GM21381 (cell line): ENCODE measurements around the gene POC1B.
"Not testable (repeated sequence)": the region's sequence is repeated elsewhere in the genome, so short reads cannot be mapped to it uniquely, and the experiment has no call there.

Experiments used
- ATAC-seq: cut with Tn5 transposase; IDR thresholded peaks from one replicate; pipeline ENCODE4 v1.9.1; 2021; ENCODE audit warnings: mild to moderate bottlenecking, moderate library complexity; ENCODE audit not compliant: unreplicated experiment

The POC1B gene

DNA sequence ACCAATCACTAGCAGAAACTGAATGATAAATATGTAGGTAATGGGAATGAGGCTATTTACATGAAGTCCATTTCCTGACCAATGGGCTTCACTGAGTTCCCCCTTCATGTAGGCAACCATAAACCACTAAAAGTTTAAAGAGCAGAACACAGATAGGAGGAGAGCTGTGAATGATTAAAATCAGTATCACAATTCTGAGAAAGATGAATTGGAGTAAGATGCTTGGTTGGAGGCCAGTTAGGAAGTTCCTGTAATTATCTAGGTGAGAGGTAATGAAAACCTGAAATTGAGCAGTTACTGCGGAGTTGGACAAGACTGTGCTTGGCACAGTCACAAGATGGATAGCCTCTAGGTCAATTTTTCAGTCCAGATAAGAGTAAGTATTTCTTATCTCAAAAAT lies 57.8 kb downstream of the POC1B start:
- ATAC-seq = peak; percentile 29

GRCh38 chr12:89464974-89465592 lies 60.8 kb downstream of the POC1B start:
- ATAC-seq = no peak

DNA sequence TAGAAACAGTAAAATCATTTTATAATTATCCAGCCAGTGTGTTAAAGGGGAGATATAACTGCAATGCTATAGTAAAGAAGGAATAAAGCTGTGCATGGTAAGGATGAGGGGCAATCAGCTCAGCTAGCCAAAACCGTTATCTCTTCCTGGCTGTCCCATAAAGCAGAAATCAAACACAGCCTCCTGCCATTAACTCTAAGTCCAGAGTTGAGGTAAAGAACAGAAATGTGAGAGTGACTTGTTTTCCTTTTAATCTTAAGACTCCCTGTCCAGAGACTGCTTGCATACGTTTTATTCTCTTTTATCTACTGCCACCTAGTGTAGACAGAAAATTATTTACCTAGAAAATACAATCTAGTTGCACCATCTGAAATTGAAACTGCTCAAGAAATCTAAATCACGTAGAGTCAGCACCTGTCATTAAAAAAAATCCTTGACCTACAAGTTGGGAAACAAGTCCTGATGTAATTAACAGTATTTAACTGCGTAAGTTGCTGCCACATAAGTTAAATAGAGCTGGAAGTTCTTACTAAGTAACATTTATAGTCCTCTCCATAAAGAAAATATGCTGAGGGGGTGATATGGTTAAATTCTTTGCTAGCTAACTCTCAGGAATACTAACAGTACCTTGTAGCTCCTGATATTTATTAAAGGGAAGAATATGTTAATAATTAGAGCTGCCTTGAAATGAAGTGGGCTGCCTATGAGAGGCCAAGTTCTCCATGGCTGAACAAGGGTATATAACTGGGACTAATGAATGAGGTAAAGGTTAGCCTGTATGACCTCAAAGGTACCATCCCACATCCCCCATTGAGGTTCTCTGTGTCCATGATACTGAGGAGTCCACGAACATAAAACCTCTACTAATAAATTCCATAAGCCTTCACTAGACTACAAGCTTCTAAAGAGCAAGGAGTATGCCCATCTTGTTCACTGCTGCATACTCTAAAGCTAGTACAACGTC lies 63.9 kb downstream of the POC1B start:
- ATAC-seq = peak; percentile 96

- ATAC-seq = no peak
These were observed 64.7 kb downstream of the POC1B start for GRCh38 chr12:89461190-89461589.

- not testable (repeated sequence) for ATAC-seq
These were observed 66.6 kb downstream of the POC1B start for GRCh38 chr12:89459279-89459678.

DNA sequence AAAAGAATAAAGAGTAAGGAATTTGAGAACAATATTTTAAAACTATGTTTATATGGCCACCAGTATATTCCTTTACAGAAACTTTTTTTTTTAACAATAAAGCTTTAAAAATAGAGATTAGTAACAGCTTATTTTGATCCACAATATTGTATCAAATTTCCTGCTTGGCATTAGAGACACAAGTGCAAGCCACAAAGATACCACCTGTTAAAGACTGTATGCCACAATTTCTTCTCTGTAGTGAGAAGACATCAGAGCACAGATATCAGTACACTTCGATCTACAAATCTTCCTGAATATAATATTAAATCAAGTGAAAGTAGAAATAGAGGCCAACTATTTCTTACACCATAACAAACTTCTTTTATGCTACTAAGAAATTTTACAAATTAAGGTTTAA lies 69.3 kb downstream of the POC1B start:
- no peak for ATAC-seq

DNA sequence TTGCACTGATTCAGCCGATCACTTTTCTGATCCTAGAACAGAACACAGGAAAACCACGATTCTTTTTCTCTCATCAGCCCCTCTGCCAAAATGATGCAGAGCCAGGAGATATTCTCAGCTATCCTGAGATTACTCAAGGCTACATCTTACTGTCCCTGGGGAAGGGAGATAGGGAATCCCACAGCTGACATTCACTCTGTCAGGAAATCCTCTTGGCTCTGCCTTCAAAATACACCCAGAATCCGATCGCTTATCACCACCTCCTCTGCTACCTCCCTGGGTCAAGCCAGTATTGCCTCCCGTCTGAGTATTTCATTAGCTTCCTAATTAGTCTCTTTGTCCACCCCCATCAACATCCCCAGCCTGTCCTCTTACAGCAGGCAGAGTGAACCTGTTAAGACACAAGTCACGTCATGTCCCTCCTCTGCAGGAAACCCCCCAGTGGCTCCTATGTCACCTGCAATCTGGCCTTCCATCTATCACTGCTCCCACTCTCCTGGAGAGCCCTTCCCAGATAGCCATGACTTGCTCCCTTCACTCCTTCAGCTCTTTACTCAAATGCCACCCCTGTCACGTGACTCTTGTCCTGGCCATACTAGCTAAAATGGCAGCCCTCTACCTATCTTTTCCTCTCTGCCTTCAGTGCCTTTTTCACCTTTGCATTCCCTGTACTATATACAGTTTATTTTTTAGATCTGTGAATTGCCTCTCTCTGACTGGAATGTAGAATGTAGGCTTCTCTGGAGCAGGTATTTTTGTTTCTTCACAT lies 71.6 kb downstream of the POC1B start:
- no peak for ATAC-seq

GRCh38 chr12:89453121-89453978 lies 72.5 kb downstream of the POC1B start:
- no peak for ATAC-seq

DNA sequence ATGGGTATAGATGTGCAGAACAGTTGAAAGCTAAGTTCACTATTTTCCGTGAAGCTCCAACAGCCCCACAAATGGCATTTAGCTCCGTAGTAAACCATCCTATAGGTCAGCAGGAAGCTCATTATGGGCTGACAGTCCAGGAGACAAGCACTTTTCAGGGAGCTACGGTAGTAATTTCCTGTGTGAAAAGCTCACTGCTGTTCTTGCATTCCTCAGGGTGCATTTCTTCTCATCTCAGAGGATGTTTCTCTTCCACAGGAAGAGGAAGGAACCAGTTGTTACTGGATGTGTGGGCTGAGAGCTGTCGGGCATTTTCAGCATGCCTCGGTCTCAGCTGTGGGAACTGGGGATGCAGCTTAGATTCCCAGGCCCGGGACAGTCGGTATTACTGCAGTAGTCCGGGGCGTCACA lies 74.0 kb downstream of the POC1B start:
- ATAC-seq = no peak

GRCh38 chr12:89450907-89451306 lies 74.9 kb downstream of the POC1B start:
- no peak for ATAC-seq

GRCh38 chr12:89448951-89449371 lies 76.9 kb downstream of the POC1B start:
- ATAC-seq = no peak

DNA sequence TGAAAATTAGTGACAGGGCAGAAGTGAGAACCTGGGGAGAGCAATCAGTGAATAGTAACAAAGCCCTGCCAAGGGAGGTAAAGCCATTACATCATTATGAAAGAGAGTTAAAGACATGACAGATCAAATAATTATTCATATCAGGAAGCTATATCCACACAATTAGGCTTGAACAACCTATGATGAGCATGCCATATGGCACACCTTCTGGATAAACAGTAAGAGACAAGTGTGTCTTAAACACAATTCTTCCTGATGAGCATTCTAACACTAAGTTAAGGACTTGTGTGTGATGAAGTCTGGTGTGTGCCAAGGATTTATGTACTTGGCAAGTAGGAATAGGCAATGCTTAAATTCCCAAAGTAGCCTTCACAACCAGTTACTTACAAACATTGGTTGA lies 77.3 kb downstream of the POC1B start:
- no peak for ATAC-seq

- no peak for ATAC-seq
These were observed 85.9 kb downstream of the POC1B start for GRCh38 chr12:89439941-89440340.

DNA sequence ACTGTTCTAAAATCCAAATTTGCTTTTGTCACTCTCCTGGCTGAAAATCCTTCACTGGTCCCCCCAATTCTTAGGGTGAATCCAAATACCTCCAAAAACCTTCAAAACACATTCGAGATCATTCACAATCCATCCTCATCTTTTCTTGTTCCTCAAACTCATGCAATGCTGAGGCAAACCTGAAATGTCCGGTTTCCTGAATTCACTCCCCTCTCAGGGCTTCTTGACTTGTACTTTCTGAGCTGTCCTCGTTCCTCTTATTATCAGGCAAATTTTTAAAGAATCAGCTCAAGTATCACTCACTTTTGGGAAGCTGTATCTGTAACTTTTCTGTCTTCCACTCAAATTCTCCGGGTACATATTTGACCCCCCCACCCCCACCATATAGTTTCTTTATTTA lies 88.6 kb downstream of the POC1B start:
- no peak for ATAC-seq

DNA sequence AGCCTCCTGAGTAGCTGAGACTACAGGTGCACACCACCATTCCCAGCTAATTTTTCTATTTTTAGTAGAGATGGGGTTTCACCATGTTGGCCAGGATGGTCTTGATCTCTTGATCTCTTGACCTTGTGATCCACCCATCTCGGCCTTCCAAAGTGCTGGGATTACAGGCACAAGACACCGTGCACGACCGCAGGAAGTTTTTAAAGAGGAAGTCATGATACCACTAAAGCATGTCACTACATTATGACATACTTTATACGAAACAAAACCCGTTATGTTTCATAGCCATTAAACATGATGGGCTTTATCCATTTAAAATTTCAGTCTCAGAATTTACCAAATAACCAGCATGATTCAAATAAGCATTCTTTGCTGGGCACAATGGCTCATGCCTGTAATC lies 89.8 kb downstream of the POC1B start:
- ATAC-seq = no peak

GRCh38 chr12:89433634-89434033 lies 92.2 kb downstream of the POC1B start:
- ATAC-seq = no peak

DNA sequence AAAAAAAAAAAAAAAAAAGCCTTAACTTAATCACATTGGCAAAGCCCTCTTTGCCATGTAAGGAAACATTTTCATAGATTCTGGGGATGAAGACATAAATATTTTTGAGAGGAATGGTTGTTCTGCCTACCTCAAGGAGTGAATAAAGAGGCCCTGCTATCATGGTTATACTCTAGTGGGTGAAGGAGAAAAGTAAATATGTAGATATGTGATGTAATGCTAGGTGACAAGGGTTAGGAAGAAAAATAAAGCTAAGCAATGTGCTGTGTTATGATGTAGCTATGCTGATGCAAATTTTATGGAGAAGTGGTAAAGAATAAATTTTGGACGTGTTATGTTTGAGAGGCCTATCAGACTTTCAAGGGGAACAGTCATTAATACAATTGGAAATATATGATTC lies 93.5 kb downstream of the POC1B start:
- no peak for ATAC-seq

DNA sequence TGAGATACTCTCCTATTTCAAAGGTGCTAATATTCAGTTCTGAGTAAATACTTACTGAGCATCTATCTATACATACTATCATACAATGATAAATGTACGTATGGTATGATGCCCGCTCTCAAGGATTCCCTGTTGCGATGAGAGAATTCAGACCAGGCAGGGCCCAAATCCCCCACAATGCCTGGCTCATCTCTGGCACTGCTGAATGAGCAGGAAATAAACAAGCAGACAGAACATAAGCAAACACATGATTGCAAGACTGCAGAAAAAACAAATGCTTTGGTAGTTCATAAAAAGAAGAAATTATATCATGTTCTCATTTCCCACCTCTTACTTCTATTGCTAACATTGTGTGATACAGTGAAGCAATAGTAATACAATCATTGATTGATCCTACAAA lies 96.3 kb downstream of the POC1B start:
- ATAC-seq = no peak

GRCh38 chr12:89427508-89428156 lies 98.2 kb downstream of the POC1B start:
- ATAC-seq = peak; percentile 92

GRCh38 chr12:89424846-89425245 lies 101.0 kb downstream of the POC1B start:
- no peak for ATAC-seq
